Mesendoderm (in vitro differentiated cells): ENCODE data around the gene ALK.

ENCODE experiments used
- DNase-seq: peaks from one replicate; pipeline ENCODE4 v3.0.0; 2013
- H2AK5ac ChIP-seq: 2 replicates; pipeline ENCODE4 v1.6.1; 2013; ENCODE audit warnings: low read length, inconsistent platforms
- H2BK120ac ChIP-seq: 2 replicates; pipeline ENCODE4 v1.6.1; 2013; ENCODE audit warnings: low read depth, mild to moderate bottlenecking, low read length, moderate library complexity, mixed read lengths
- H2BK15ac ChIP-seq: replicated peaks from 2 replicates; pipeline ENCODE4 v1.6.1; 2013; ENCODE audit warnings: low read depth, mild to moderate bottlenecking, moderate library complexity
- H2BK5ac ChIP-seq: 2 replicates; pipeline ENCODE4 v1.6.1; 2013; ENCODE audit warnings: low read length, inconsistent platforms
- H3K18ac ChIP-seq: 2 replicates; pipeline ENCODE4 v1.6.1; 2013; ENCODE audit warnings: mild to moderate bottlenecking, low read length, mixed read lengths
- H3K23ac ChIP-seq: one replicate; pipeline ENCODE4 v1.6.1; 2013; ENCODE audit warnings: low read length
- H3K27ac ChIP-seq: 2 replicates; pipeline ENCODE4 v1.5.1; 2013; ENCODE audit warnings: low read depth, mild to moderate bottlenecking, inconsistent platforms, low read length, moderate library complexity
- H3K27me3 ChIP-seq: 2 replicates; pipeline ENCODE4 v1.6.1; 2013; ENCODE audit warnings: low read length, control low read depth, mild to moderate bottlenecking, inconsistent platforms; ENCODE audit not compliant: insufficient read depth, poor library complexity
- H3K36me3 ChIP-seq: 2 replicates; pipeline ENCODE4 v1.6.1; 2013; ENCODE audit warnings: low read length, inconsistent platforms; ENCODE audit not compliant: control insufficient read depth, insufficient read depth
- H3K4ac ChIP-seq: one replicate; pipeline ENCODE4 v1.6.1; 2013; ENCODE audit warnings: low read depth, mild to moderate bottlenecking, low read length, moderate library complexity
- H3K4me1 ChIP-seq: 2 replicates; pipeline ENCODE4 v1.6.1; 2013; ENCODE audit warnings: low read depth, low read length, inconsistent platforms; ENCODE audit not compliant: control insufficient read depth
- H3K4me2 ChIP-seq: 2 replicates; pipeline ENCODE4 v1.6.1; 2013; ENCODE audit warnings: low read length
- H3K4me3 ChIP-seq: 2 replicates; pipeline ENCODE4 v1.5.1; 2013; ENCODE audit warnings: mild to moderate bottlenecking, low read length
- H3K56ac ChIP-seq: one replicate; pipeline ENCODE4 v1.6.1; 2013; ENCODE audit warnings: low read length
- H3K79me1 ChIP-seq: 2 replicates; pipeline ENCODE4 v1.6.1; 2013; ENCODE audit warnings: low read length, inconsistent platforms
- H3K79me2 ChIP-seq: 2 replicates; pipeline ENCODE4 v1.6.1; 2013; ENCODE audit warnings: mild to moderate bottlenecking, low read length; ENCODE audit not compliant: control insufficient read depth, insufficient read depth
- H3K9ac ChIP-seq: 2 replicates; pipeline ENCODE4 v1.6.1; 2013; ENCODE audit warnings: low read length, inconsistent platforms
- H4K5ac ChIP-seq: one replicate; pipeline ENCODE4 v1.6.1; 2013; ENCODE audit warnings: low read length
- H4K8ac ChIP-seq: one replicate; pipeline ENCODE4 v1.6.1; 2013; ENCODE audit warnings: low read depth, mild to moderate bottlenecking, control low read depth, low read length, moderate library complexity
- WGBS: extraction: QIAGEN DNeasy Blood & Tissue Kit; methylation state at CpG from one replicate; pipeline ENCODE4 v1.1.7; 2013; ENCODE audit warnings: low lambda C conversion rate, missing lambda C conversion rate; ENCODE audit not compliant: insufficient coverage; ENCODE audit errors: extremely low coverage; 5-methylcytosine and 5-hydroxymethylcytosine counted together

The ALK gene

DNA sequence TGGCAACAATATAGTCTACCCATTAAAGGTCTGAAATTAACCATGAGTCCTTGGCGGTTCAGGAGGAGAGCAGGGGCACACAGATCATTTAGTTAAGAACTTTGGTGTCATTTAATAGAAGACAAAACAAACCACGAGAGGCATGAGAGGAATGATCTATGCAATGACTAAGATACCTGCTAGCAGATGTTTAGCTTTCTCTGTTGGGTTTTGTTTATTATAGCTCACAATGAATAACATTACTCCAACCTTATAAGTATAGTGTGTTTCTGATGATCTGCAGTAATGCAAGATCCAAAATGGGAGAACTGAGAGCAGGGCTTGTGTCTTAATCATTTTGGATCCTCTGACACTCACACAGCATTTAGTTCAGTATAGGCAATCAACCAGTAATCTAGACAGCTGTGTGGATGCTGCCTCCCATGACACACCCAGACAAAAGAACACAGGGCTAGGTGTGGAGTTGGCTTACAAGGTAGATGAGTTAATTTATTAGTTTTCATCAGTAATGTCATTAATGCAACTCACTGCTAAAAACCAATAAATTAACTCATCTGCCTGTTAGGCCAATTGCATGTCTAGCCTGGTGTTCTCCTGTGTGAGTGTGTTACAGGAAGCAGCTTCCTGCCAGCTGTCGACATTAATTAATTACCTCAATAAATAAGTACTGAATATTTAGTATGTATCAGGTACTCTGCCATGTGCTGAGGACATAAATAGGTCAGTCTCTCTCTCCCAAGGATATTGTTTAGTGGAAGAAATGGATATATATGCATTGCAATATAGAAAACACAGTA lies 713.8 kb downstream of the ALK start:
- Histone ChIP-seq H3K18ac (no peak overlapping the region), H3K79me2 (no peaks in the 10 kb centered on the region), H2AK5ac (no peak overlapping the region), H2BK120ac (no peak overlapping the region), H3K4me1 (no peaks in the 10 kb centered on the region), H3K23ac (no peak overlapping the region), H3K56ac (no peak overlapping the region), H3K27ac (no peak overlapping the region), H2BK15ac (no peak overlapping the region), H3K27me3 (no peaks in the 10 kb centered on the region), H2BK5ac (no peak overlapping the region), H3K79me1 (no peaks in the 10 kb centered on the region), H4K5ac (no peak overlapping the region), H3K4me2 (no peak overlapping the region), H4K8ac (no peak overlapping the region), H3K4me3 (no peak overlapping the region), H3K36me3 (no peaks in the 10 kb centered on the region), H3K4ac (no peak overlapping the region), H3K9ac (no peak overlapping the region)
- DNase-seq = no peak
- whole genome bisulfite sequencing = no CpG with 5 or more reads among the region's 3 CpGs

DNA sequence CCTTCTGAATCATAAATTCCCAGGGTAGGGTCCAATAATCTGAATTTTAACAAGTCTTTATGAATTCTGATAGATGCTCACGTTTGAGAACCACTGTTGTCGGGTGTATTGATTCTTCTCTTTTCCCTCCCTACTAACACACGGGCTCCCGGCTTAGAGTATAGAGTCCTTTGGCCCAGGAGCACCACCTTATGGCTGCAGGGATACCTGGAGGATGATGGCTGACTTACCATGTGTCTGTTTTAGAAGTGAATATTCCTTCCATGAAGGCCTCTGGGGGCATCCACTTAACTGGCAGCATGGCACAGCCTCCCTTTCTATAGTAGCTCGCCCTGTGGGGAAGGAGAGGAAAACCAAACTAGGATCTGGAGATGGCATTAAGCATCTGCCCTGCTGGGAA lies 714.4 kb downstream of the ALK start:
- H3K56ac ChIP-seq = no peak overlapping the region
- no peak overlapping the region for H3K4me2 ChIP-seq

DNA sequence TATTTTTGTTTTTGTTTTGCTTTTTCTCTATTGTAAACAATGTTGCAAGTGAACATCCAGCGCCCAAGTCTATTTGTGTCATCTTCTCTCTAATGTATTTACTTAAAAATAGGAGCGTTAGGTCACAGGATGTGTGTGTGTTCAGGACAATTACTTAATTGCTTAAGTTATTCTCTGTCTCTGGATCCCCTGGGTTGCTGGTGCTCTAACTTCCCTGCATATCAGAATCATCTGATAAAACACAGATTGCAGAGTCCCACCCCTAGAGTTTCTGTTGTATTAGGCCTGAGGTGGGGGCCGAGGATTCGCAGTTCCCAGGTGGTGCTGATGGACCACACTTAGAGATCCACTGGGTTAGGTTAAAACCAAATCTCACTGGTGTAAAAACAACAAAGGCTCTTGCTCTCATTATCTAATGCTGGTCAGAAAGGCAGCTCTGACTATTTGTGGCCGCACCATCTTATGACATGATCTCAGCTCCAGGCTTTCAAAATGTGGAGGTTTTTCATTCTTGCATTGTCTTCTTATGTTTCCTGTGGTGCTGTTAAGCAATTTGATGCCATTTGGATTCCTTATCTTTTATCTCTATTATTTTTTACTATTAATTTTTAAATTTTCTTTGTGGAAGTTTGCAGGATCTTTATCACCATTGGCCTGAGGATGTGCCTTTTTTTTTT lies 718.4 kb downstream of the ALK start:
- H3K23ac ChIP-seq = no peak overlapping the region
- WGBS = no CpG with 5 or more reads among the region's 5 CpGs
- H3K56ac ChIP-seq = no peak overlapping the region
- H3K4me1 ChIP-seq = peaks cover 2% of the 10 kb centered on the region
- H3K4me3 ChIP-seq = no peak overlapping the region
- no peak overlapping the region for H3K18ac ChIP-seq
- H3K79me2 ChIP-seq = no peaks in the 10 kb centered on the region
- no peak overlapping the region for H3K4me2 ChIP-seq
- no peak overlapping the region for H2AK5ac ChIP-seq
- H2BK5ac ChIP-seq = no peak overlapping the region
- no peaks in the 10 kb centered on the region for H3K79me1 ChIP-seq
- no peak overlapping the region for H2BK120ac ChIP-seq
- no peak overlapping the region for H4K8ac ChIP-seq
- H3K27ac ChIP-seq = no peak overlapping the region
- H2BK15ac ChIP-seq = no peak overlapping the region
- H3K36me3 ChIP-seq = no peaks in the 10 kb centered on the region
- no peaks in the 10 kb centered on the region for H3K27me3 ChIP-seq
- H4K5ac ChIP-seq = no peak overlapping the region
- no peak overlapping the region for H3K4ac ChIP-seq
- no peak overlapping the region for H3K9ac ChIP-seq
- peak; percentile 78 for DNase-seq

More for the DNA sequence above, 714.4 kb downstream of the ALK start:
- peak; percentile 34 for DNase-seq
- H3K79me2 ChIP-seq = no peaks in the 10 kb centered on the region
- no peak overlapping the region for H3K4ac ChIP-seq
- no peaks in the 10 kb centered on the region for H3K36me3 ChIP-seq
- no peaks in the 10 kb centered on the region for H3K27me3 ChIP-seq
- no CpG with 5 or more reads among the region's 5 CpGs for WGBS
- no peak overlapping the region for H4K8ac ChIP-seq
- no peak overlapping the region for H3K4me3 ChIP-seq
- no peak overlapping the region for H2BK120ac ChIP-seq
- no peak overlapping the region for H4K5ac ChIP-seq
- peaks cover under 1% of the 10 kb centered on the region for H3K4me1 ChIP-seq
- no peak overlapping the region for H3K23ac ChIP-seq
- no peak overlapping the region for H3K27ac ChIP-seq
- H3K9ac ChIP-seq = no peak overlapping the region
- no peak overlapping the region for H3K18ac ChIP-seq
- H2BK5ac ChIP-seq = no peak overlapping the region
- H2AK5ac ChIP-seq = no peak overlapping the region
- no peaks in the 10 kb centered on the region for H3K79me1 ChIP-seq
- H2BK15ac ChIP-seq = no peak overlapping the region

DNA sequence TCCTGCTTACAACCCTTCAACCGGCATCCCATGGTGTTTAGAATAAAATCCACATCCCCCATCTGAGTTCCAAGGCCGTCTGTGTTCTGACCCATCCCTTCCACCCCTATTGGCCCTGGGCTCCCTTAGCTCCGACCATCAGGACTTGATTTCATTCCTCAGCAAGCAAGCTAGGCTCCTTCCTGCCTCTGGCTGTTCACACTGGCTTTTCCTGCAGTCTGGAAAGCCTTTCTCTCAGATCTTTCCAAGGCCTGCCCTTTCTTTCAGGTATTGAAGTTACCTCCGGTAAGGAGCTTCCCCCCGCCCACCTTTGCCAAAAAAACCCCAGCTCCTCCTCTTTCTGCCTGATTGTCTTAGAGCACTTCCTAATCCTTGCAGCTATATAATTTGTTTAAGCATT lies 719.4 kb downstream of the ALK start:
- H3K4ac ChIP-seq = no peak overlapping the region
- no peaks in the 10 kb centered on the region for H3K36me3 ChIP-seq
- H3K4me1 ChIP-seq = peaks cover 2% of the 10 kb centered on the region
- H3K79me1 ChIP-seq = no peaks in the 10 kb centered on the region
- H3K23ac ChIP-seq = no peak overlapping the region
- no peaks in the 10 kb centered on the region for H3K79me2 ChIP-seq
- H2AK5ac ChIP-seq = no peak overlapping the region
- H3K27ac ChIP-seq = no peak overlapping the region
- H3K4me2 ChIP-seq = no peak overlapping the region
- H3K9ac ChIP-seq = no peak overlapping the region
- no peaks in the 10 kb centered on the region for H3K27me3 ChIP-seq
- no peak overlapping the region for H3K4me3 ChIP-seq
- H3K18ac ChIP-seq = no peak overlapping the region
- no peak overlapping the region for H3K56ac ChIP-seq
- H4K8ac ChIP-seq = no peak overlapping the region
- no peak overlapping the region for H2BK5ac ChIP-seq
- H2BK15ac ChIP-seq = no peak overlapping the region
- no peak overlapping the region for H2BK120ac ChIP-seq
- WGBS = no CpG with 5 or more reads among the region's 5 CpGs
- DNase-seq = peak; percentile 88
- no peak overlapping the region for H4K5ac ChIP-seq

DNA sequence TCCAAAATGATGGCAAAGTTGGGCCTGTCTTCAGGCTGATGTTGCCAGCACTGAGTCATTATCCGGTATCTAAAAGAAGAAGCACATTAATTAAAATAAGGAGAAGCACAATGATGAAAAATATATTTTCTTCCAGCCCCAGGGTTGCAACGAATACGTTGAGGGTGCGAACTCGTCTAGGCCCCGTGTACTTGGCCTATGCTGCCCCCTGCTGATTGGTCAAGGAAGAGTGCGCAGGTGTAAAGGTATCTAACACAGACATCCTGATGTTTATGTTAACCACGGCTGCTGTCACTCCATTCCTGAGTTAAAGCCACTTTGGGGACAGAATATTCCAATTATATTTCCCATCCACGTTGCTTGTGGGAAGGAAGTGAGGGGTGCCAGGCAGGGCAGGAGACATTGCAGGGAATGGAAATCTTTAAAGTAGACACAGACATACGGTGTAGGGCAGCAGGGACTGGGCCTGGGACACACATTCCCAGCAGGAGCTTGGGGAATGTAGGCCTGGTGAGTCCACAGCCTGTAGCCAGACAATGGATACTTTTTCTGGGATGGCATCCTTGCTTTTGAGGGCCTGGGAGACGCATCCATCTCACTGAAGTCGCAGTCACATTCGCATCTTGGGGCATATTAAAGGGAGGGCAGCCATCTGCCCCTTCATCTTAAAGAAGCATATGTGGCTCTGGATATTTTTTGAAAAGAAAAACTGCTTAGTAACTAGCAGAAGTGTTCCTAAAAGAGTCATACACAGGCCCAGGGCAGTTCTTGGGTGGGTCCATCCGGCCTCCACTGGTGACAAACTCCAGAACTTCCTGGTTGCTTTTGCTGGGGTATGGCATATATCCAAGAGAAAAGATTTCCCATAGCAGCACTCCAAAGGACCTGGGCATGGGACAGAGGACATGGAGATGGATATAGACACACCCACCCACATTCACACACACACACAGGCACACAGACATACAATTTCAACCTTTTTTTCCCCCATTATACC lies 724.3 kb downstream of the ALK start:
- Histone ChIP-seq H2BK15ac (no peak overlapping the region), H2BK5ac (no peak overlapping the region), H3K79me1 (no peaks in the 10 kb centered on the region), H3K4me2 (no peak overlapping the region), H3K4me1 (peaks cover 2% of the 10 kb centered on the region), H3K18ac (no peak overlapping the region), H3K27ac (no peak overlapping the region), H3K27me3 (peaks cover 1% of the 10 kb centered on the region), H3K36me3 (no peaks in the 10 kb centered on the region), H4K8ac (no peak overlapping the region), H3K9ac (no peak overlapping the region), H2AK5ac (no peak overlapping the region), H3K23ac (no peak overlapping the region), H4K5ac (no peak overlapping the region), H3K79me2 (no peaks in the 10 kb centered on the region), H3K4me3 (no peak overlapping the region), H3K56ac (no peak overlapping the region), H3K4ac (no peak overlapping the region), H2BK120ac (no peak overlapping the region)
- peak; percentile 77 for DNase-seq
- WGBS = no CpG with 5 or more reads among the region's 14 CpGs
